Measurements from ENCODE around the gene ORAI2.
"Not testable (repeated sequence)": the region's sequence is repeated elsewhere in the genome, so short reads cannot be mapped to it uniquely, and the experiment has no call there.

ORAI2 gene

DNA sequence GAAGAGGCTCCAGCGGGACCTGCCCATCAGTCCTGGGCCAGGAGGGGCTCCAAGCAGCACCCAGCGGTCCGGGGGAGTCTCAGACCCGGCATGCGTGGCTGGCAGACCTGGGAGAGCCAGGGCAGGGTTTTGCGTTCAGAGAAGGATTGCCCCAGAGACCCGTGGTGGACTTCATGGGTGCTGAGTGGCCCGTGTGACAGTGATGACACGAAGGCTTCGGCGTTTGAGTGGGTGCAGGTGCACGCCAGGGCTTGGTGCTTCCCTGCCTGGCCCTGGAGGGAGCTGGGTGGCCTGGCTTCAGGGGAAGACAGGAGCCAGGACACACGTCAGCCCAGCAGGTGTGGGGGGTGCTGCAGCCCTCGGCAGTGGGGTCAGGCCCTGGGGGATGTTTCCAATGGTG is 13.9 kb downstream of the ORAI2 start:
- no peak for DNase-seq

DNA sequence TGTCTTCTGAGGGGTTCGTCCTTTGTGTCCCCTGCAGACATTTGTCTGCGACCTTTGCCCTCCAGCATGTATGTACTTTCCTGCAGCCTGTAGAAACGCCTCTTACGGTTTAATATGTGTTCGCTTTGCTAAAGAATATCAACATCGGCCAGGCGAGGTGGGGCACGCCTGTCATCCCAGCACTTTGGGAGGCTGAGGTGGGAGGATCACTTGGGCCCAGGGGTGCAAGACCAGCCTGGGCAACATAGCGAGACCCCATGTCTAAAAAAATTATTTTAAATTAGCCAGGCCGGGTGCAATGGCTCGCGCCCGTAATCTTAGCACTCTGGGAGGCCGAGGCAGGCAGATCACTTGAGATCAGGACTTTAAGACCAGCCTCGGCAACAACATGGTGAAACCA is 15.8 kb downstream of the ORAI2 start:
- DNase-seq = no peak

DNA sequence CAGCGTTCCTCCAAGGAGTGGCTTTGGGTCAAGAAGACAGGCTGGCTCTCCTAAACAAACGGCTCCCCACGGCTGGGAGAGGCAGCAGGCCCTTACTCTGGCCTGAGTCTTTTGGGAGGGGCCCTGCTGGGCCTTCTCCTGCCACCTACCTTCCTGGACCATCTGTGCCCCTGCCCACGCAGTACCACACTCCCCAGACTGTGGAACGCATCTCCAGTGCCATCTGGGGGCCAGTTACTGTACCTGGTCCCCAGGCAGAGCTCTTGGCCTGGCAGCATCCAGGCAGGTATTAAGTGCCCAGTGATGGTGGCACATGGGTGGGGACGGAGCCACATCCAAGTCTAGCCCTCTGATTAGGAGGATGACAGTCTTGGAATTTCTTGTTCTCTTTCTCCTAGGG is 16.9 kb downstream of the ORAI2 start:
- DNase-seq = peak; percentile 63

DNA sequence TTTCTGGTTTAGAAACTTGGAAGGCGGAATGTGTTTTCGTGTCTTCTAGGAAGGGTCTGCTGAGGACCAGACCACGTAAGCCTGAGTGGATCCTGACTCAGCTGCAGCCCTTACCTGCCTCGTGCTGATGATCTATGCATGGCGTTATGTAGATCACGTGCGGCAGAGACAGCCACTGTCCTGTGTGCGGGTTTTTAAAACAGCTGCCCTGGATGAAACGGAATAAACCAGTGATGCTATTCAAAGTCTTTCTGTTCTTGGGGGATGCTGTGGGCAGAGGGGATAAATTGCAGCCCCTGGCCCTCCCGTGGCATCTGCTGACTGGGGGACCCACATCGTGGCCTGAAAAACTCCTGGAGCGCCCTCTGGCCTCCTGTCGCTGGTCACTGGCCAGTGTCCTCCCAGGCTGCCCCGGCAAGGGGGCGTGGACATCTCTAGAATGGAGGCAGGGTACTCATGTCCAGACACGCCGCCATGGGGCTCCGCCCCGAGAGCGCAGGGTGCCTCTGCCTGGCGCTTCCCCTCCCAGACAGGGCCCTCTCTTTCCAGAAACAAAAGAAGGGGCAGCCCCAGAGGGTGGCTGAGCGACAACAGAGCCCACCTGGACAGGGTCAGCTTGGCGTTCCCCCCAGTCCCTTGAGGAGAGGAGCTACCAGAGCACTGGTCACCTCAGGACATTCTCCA is 18.1 kb downstream of the ORAI2 start:
- no peak for DNase-seq

DNA sequence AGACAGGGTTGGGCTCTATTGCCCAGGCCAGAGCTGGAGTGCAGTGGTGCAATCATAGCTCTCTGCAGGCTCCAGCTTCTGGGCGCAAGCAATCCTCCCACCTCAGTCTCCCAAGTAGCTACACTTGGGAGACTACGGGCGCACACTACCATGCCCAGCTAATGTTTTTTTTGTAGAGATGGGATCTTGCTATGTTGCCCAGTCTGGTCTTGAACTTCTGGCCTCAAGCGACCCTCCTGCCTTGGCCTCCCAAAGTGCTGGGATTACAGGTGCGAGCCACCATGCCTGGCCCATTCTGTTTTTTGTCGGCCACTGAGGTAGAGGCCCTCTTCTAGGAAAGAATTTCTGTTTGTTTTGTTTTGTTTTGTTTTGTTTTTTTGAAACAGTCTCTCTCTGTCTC is 19.1 kb downstream of the ORAI2 start:
- no peak for DNase-seq

DNA sequence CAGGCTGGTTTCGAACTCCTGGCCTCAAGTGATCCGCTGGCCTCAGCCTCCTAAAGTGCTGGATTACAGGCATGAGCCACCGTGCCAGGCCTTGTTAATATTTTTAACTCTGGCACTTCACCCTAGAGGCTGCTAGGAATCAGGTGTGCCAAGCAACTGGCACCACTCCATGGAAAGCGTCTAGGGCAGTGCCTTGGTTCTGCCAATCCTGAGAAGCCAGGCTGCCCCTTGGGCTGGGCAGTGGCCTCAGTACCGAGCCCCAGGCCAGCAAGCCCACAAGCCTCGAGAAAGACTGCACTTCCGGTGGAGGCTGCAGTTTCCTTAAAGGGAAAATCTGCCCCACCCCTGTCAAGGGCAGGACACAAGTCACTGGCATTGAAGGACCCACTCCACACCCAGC is 19.9 kb downstream of the ORAI2 start:
- no peak for DNase-seq

DNA sequence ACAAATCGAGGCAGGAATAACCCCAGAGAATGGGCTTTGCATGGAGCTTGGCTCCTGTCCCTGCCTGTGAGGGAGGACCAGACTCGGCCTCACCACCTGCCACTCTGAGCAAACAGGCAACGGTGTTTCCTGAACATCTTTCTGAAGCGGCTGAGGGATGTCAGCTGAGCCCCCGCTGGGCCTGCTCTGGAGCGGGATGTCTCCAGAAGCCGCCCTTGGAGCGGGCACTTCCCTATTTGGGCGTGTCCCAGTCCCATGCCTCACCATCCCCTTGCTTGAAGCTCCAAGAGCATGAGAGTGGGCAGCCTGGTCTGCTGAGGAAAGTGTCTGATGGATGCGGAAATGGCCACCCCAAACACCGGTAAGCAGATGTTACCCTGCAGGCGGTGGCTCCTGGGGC is 21.1 kb downstream of the ORAI2 start:
- DNase-seq = no peak

DNA sequence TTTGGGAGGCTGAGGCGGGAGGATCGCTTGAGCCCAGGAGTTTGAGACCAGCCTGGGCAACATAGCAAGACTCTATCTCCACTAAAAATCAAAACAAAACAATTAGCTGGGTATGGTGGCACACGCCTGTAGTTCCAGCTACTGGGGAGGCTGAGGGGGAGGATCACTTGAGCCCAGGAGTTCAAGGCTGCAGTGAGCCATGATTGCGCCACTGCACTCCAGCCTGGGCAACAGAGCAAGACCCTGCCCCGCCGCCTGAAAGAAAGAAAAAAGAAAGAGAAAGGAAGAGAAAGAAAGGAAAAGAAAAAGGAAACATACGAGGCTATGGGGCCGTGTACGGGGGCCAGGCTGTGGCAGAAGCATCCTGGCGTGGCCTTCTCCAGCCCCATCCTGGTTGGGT is 21.6 kb downstream of the ORAI2 start:
- DNase-seq = not testable (repeated sequence)

DNA sequence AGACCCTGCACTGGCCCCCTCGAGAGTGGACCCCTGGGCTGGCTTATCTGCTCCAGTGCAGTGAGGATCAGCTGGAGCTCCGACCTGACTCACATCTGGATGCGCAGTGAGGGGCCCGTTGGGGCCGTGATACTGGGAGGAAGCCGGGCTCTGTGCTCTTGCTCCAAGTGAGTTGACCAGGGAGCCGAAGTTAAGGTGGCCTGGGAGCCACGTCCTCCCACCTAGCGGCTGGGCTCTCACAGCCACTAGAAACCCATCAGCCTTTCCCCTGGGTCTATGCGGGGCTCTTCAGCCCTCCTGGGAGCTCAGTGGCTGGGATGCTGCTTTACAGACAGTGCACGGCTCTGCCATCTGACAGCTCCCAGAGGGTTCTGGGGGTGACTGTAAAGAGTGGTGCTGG is 22.2 kb downstream of the ORAI2 start:
- no peak for DNase-seq

DNA sequence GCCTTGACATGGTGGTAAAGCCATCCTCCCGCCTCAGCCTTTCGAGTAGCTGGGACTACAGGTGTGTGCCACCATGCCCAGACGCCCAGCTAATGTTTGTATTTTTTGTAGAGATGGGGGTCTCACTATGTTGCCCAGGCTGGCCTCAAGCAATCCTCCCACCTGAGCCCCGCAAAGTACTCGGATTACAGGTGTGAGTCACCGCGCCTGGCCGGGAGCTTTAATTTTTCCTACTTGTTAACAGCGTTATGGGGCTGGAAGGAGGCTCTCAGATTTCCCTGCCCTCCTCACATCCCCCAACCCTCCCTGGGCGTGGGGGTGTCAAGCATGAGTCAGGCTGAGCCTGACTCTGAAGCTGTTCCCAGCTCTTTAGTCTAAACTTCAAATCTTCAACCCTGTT is 23.0 kb downstream of the ORAI2 start:
- DNase-seq = no peak

DNA sequence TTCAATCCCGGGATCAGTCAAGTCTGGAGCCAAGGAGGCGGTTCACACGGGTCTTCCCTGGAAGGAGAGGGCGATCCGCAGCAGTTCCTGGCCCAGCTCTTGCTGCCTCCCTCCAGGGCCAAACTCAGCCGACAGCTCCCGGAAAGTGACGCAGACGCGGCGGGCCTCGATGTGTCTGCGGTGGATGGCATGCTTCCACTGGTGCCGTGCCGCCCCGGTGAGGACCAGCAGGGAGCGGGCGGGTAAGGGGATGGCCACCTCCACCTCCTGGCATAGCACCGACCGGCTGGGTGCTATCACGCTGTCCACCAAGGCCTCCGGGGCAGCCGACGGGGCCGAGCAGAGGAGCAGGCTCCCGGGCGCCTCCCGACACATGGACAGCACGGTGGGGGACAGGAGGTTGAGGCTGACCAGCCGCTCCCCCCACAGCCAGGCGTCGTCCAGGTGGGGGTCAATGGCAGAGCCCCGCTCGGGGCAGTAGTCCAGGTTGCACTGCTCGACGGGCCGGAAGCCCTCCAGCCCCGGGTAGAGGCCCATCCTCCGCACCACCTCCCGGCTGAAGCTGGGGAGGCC is 24.1 kb downstream of the ORAI2 start:
- DNase-seq = no peak

DNA sequence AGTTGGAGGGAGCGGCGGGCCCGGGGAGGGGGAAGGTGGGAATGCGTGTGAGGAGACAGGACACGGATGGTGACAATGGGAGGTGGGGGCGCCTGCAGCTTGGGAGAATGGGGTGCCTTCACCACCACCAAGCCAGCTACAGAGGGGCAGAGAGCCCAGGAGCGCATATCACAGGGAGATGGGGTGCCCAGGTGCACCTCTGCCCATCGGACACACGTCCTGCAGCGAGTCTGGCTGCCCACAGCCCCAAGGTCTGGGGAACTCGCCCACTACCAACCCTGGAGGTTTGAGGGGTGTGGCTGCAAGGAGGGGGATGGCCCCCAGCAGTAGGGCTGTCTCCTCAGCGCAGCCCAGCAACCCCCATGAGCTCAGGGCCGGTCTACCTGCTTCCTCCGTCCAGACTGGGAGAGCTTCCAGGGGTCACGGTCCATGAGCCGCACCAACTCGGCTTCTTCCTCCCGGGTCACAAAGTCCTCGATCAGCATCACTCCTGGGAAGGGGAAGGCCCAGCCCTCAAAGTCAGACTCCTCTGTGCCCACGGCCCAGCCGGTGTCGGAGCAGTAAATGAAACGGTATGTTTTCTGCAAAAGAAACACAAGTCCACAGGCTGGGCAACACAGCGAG is 26.0 kb downstream of the ORAI2 start:
- DNase-seq = no peak

DNA sequence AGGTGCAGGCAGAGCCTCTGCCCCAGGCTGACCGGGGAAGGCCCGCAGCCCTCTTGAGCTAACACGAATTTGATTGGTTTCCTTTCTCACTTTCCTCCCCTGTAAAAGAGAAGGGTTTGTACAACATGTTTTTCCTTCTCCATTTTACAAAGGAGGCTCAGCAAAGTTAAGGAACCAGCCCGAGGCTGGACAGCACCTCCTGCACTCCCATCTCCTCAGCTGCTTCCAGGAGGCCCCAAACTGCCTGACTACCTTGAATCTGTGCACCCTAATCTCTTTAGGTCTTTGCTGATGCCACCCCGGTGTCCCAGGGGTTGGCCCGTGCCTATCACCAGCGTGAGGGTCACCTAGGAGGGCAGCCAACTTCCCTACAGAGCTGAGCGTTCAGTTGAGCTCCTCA is 27.1 kb downstream of the ORAI2 start:
- no peak for DNase-seq

DNA sequence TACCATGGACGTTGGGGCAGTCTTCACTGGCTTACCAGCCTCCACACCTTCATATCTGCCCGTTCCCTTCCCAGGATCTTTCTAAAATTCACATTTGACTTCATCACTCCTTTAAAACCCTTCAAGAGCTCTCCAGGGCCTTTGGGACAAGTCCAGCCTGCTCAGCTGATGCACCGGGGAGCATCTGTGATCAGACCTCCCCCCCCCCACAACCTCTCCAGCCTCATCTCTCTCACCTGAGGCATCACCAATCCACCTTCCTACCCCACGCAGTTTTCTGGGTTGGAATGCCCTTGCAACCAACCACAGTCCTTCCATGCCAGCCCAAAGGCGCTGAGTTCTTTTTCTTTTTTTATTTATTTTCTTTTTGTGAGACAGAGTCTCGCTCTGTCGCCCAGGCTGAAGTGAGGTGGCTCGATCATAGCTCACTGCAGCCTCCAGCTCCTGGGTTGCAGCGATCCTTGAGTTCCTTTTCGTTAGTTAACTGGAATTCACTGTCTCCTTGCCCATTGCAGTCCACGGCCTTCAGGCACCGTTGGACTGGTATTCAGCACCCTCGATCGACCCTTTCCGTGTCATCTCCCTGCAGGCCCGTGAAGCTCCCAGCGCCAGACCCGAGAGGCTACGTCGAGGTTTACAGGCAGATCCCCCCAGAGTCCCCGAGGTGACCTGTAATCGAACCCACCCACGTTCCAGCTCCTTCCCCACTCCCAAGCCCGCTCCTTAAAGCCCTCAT is 30.6 kb downstream of the ORAI2 start:
- no peak for DNase-seq

DNA sequence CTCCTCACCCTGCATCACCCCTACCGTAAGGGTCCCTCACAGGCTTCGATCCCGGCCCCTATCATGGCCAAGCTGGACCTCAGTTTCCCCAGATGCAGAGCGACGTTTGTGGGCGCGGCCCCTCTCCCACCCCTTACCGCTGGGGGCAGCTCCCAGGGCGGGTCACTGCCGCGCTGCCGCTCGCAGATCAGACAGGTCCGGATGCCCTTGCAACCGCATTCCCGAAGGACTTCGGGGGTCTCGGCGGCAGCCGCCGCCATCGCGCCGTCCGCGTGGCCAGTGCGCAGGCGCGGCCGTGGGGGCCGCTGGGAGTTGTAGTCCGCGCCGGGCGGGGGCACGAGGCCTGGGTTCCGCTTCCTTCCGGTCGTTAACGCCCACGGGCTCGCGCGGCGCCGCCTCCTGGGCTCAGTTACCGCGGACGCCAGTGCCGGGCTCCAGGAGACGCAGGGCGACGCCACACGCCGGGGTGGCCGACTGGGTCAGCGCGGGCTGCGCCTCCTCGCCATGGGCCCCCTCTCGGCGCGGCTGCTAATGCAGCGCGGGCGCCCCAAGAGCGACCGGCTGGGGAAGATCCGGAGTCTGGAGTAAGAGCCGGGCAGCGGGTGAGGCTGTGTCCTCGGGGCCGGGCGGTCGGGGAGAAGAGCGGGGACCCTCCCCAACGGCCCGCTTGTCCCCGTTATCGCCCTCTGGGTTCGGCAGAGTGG is 31.4 kb downstream of the ORAI2 start, which contains the start of the genes ALKBH4 and LRWD1:
Gene ALKBH4 (minus strand): TSS at position 287 of the 704 bp plus-strand sequence. CDS start 27 bp downstream, at position 260.
Gene LRWD1 (plus strand): TSS at position 408 of the 704 bp plus-strand sequence. CDS start 97 bp downstream, at position 505.
- DNase-seq = peak; percentile 94

DNA sequence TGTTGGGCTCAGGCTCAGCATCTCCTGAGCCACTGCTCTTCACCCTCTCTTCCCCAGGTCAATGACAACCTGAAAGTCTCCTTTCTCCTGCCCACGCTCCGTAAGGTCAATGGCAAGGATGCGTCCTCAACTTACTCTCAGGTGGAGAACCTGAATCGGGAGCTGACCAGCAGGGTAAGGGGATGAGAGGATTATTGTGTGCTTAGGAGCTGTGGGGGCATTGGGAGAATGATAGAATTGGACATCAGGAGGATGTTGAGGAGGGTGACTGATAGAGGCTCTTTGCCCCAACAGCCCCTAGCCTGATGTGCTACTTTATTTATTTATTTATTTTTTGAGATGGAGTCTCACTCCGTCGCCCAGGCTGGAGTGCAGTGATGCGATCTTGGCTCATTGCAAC is 32.7 kb downstream of the ORAI2 start:
- DNase-seq = no peak

DNA sequence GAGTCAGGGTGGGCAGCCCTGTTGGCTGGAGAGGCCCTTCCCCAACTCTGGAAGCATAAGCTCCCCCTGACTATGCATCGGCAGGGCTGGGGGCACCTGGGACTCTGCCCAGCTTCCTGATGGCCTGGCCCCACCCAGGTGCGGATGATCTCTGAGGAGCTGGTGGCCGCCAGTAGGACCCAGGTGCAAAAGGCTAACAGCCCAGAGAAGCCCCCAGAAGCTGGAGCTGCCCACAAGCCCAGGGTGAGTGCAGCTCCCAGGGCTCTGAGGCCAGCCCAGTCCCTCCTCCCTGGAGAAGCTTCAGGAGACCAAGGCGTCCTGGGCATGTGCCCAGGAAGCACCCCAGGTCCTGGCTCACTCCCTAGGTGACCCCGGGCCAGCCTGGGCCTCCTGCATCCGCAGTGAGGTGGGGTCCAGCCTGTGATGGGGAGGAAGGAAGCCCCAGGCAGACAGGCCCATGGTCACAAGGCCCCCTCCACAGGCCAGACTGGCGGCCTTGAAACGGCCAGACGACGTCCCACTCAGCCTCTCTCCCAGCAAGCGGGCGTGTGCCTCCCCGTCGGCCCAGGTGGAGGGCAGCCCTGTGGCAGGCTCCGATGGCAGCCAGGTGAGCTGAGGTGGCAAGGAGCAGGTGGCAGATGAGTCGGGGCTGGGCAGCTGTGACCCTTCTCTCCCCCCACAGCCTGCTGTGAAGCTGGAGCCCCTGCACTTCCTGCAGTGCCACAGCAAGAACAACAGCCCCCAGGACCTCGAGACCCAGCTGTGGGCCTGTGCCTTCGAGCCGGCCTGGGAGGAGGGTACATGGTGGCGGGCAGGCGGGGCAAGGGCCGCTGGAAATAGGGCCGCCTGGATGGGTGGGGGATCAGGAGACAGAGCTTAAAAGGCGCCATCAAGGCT is 34.5 kb downstream of the ORAI2 start:
- DNase-seq = no peak

DNA sequence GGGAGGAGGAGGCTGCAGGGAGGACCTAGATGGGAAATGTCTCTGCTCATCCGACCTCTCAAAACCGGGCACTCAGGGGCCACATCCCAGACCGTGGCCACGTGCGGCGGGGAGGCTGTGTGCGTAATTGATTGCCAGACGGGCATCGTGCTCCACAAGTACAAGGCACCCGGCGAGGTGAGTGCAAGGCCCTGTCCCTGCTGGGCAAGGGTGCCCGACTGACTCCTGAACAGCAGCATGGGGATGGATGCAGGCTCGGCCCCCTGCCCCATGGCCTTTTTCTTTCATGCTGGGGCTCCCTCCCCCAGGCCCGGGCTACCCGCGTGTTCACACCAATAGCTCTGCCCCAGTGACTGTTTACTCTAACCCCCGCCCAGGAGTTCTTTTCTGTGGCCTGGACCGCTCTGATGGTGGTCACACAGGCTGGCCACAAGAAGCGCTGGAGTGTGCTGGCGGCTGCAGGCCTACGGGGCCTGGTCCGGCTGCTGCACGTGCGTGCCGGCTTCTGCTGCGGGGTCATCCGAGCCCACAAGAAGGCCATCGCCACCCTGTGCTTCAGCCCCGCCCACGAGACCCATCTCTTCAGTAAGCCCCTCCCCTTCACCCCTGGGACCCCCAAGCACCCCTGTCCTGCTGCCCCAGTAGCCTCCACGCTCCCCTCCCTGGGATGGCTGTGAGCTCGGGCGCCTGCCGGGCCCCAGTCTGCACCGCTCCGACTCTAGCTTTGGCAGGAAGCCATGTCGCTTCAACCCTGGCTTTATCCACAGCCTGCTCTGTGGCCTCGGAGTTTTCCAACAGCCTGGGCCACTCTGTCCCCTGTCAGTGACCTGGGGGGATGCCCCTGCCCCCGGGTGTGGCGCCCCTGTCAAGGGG is 35.3 kb downstream of the ORAI2 start:
- no peak for DNase-seq

DNA sequence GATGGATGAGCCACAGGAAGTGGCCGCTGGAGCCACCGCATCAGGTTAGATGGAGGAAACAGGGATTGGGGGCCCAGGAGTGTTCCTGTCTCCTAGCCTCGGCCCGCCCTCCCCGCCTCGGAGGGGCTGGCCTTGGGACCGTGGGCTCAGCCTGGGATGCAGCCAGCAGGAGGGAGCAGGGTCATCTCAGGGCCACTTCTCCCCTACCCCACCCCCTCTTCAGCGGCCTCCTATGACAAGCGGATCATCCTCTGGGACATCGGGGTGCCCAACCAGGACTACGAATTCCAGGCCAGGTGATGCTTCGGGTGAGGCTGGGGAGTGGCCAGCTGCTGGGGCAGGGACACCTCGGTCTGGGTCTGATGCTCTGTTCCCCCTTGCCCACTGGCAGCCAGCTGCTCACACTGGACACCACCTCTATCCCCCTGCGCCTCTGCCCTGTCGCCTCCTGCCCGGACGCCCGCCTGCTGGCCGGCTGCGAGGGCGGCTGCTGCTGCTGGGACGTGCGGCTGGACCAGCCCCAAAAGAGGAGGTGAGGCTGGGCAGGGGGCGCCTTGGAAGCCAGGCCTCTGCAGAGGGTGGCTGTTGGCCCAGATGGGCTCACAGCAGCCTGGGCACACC is 36.1 kb downstream of the ORAI2 start:
- no peak for DNase-seq
